Nephron progenitor cell (in vitro differentiated cells): ENCODE measurements around the gene C1orf167.

Experiments used
- DNase-seq: peaks from one replicate; pipeline ENCODE4 v3.0.0; 2021
- H3K27ac Mint-ChIP-seq: 2 replicates; pipeline ENCODE4 v1.8.0; 2021; ENCODE audit warnings: mild to moderate bottlenecking, moderate library complexity, mixed read lengths
- H3K27me3 Mint-ChIP-seq: 2 replicates; pipeline ENCODE4 v1.8.0; 2021; ENCODE audit warnings: mild to moderate bottlenecking, low read depth, mixed read lengths; ENCODE audit not compliant: poor library complexity
- H3K36me3 Mint-ChIP-seq: 2 replicates; pipeline ENCODE4 v1.8.0; 2021; ENCODE audit warnings: low read depth, mixed read lengths
- H3K4me1 Mint-ChIP-seq: 2 replicates; pipeline ENCODE4 v1.8.0; 2021; ENCODE audit warnings: mixed read lengths
- H3K4me3 Mint-ChIP-seq: 2 replicates; pipeline ENCODE4 v1.8.0; 2021; ENCODE audit warnings: mild to moderate bottlenecking, moderate library complexity, mixed read lengths
- H3K9me3 Mint-ChIP-seq: 2 replicates; pipeline ENCODE4 v1.8.0; 2021; ENCODE audit warnings: mild to moderate bottlenecking, moderate library complexity, mixed read lengths
- TF ChIP-seq, protein P1 (sequence below): fragments of 200-600 bp; sonication (generic); IDR thresholded peaks from 2 replicates; pipeline ENCODE4 v1.5.0; 2021; ENCODE audit warnings: antibody characterized with exemption

Gene C1orf167

DNA sequence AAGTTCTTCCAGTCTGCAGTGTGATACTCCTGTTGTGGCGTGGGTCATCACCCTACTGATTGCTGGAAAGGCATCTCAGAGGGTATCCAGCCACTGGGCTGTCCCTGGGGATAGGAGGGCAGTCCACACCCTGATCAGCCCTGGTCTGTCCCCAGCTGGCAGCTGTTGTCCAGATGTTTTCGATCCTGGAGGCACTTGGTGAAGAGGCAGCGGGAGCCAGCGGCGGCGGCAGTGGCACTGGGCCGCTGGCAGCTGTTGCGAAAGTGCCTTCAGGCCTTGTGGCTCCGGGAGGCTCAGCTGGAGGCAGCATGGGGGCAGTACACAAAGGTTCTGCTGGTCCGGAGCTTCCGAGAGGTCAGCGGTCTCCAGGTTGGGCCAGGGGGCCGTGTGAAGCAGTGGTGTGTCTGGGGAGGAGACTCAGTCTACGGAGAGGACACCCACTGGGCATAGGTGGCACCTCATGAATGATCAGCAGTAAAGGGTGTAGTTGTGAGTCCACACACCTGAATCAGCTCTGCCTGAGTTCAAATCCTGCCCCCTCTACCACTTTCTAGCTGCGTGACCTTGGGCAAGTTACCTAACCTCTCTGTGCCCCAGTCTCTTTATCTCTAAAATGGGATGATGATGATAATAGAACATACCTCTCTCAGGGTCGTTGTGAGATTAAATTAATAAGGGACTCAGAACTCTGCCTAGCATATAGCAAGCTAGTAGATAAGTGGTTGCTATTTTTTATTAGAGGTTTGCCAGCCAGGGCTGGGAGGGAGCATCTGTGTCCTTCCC is 6.1 kb downstream of the C1orf167 start:
- Mint-ChIP-seq H3K9me3 (no peaks in the 10 kb centered on the region), H3K36me3 (no peaks in the 10 kb centered on the region), H3K27me3 (peaks cover 5% of the 10 kb centered on the region), H3K4me1 (peaks cover 29% of the 10 kb centered on the region), H3K4me3 (no peak overlapping the region), H3K27ac (no peak overlapping the region)
- DNase-seq, result no peak
- TF ChIP-seq, protein P1, sequence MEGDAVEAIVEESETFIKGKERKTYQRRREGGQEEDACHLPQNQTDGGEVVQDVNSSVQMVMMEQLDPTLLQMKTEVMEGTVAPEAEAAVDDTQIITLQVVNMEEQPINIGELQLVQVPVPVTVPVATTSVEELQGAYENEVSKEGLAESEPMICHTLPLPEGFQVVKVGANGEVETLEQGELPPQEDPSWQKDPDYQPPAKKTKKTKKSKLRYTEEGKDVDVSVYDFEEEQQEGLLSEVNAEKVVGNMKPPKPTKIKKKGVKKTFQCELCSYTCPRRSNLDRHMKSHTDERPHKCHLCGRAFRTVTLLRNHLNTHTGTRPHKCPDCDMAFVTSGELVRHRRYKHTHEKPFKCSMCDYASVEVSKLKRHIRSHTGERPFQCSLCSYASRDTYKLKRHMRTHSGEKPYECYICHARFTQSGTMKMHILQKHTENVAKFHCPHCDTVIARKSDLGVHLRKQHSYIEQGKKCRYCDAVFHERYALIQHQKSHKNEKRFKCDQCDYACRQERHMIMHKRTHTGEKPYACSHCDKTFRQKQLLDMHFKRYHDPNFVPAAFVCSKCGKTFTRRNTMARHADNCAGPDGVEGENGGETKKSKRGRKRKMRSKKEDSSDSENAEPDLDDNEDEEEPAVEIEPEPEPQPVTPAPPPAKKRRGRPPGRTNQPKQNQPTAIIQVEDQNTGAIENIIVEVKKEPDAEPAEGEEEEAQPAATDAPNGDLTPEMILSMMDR, result no peak

DNA sequence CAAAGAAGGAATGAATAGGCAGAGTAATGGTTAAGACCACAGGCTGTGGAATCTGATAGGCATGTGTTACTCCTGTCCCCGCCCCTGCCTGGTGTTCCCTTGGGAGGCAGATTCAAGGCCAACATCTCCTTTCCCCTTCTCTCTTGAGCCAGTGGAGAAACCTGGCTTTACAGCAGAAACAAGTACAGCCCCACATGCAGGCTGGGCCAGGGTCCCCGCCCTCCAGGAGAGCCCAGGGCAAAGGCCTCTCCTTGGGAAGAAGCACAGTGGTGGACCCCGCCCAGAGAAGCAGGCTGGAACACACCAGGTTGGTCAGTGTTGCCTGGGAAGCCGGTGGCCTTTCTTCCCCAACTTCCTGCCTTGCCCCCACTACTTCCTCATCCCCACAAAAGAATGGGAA is 6.8 kb downstream of the C1orf167 start:
- no peak overlapping the region for H3K27ac Mint-ChIP-seq
- TF ChIP-seq, protein P1, result no peak
- no peak for DNase-seq
- H3K4me3 Mint-ChIP-seq, result no peak overlapping the region
- peaks cover 23% of the 10 kb centered on the region for H3K4me1 Mint-ChIP-seq
- no peaks in the 10 kb centered on the region for H3K9me3 Mint-ChIP-seq
- H3K27me3 Mint-ChIP-seq, result peaks cover 3% of the 10 kb centered on the region
- no peaks in the 10 kb centered on the region for H3K36me3 Mint-ChIP-seq

DNA sequence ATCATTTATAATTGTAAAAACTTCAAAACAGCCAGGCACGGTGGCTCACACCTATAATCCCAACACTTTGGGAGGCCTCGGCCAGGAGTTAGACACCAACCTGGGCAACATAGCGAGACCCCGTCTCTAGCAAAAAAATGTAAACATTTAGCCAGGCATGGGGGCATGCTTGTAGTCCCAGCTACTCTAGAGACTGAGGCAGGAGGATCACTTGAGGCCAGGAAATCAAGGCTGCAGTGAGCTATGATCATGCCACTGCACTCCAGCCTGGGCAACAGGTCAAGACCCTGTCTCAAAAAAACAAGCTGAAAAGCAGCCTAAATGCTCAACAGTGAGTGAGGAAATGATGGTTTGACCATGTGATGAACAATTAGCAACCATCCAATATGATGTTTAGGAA is 7.3 kb downstream of the C1orf167 start:
- DNase-seq, result no peak
- peaks cover 2% of the 10 kb centered on the region for H3K27me3 Mint-ChIP-seq
- TF ChIP-seq, protein P1, result no peak

DNA sequence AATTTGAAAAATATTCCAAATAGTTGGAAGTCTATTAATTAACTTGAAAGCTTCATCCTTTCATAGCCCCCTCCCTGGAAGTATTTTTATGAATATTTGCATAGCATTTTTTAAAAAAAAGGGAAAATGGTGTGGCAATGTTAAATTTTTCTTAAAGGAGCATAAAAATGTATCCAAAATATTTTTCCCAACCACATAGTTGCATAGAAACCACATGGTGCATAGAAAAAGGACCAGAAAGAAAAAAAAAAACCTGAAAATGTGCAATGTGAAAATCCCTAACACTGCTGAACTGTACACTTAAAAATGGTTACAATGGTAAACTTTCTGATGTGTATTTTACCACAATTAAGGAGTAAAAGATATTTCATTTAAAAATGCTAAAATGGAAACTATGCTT is 8.0 kb downstream of the C1orf167 start:
- no peak for DNase-seq
- H3K4me1 Mint-ChIP-seq, result peaks cover 17% of the 10 kb centered on the region
- no peak overlapping the region for H3K4me3 Mint-ChIP-seq
- peaks cover 6% of the 10 kb centered on the region for H3K27me3 Mint-ChIP-seq
- TF ChIP-seq, protein P1, result no peak
- H3K36me3 Mint-ChIP-seq, result no peaks in the 10 kb centered on the region
- H3K9me3 Mint-ChIP-seq, result no peaks in the 10 kb centered on the region
- no peak overlapping the region for H3K27ac Mint-ChIP-seq

More for the DNA sequence above, 7.3 kb downstream of the C1orf167 start:
- Mint-ChIP-seq H3K4me3 (no peak overlapping the region), H3K9me3 (no peaks in the 10 kb centered on the region), H3K36me3 (no peaks in the 10 kb centered on the region), H3K27ac (no peak overlapping the region), H3K4me1 (peaks cover 19% of the 10 kb centered on the region)

DNA sequence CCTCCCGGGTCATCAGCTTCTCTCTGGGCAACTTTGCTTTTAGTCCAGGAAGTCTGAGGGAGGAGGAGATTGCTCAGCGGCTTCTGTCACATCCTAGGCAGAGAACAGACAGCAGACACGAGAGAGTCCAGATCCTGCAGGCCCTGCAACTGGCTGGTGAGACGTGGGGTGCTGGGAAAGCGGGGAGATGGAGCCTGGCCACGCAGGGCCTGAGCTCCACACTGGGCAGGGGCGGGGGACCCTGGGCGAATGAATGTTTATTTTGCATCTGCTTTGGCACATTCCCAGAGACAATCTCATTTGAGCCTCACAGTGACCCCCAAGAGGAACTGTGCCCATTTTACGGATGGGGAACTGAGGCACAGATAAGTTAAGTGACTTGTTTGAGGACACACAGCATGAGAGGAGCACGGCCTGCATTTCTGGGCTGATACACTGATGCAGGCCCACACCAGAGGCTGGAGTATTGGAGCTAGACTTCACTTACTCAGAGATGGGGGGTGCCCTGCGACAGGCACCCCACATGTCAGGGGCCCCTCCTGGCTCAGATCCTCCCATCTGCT is 9.6 kb downstream of the C1orf167 start:
- Mint-ChIP-seq H3K9me3 (no peaks in the 10 kb centered on the region), H3K36me3 (no peaks in the 10 kb centered on the region), H3K4me1 (peaks cover 11% of the 10 kb centered on the region), H3K27me3 (peaks cover 6% of the 10 kb centered on the region), H3K27ac (no peak overlapping the region), H3K4me3 (no peak overlapping the region)
- TF ChIP-seq, protein P1, result no peak
- no peak for DNase-seq

DNA sequence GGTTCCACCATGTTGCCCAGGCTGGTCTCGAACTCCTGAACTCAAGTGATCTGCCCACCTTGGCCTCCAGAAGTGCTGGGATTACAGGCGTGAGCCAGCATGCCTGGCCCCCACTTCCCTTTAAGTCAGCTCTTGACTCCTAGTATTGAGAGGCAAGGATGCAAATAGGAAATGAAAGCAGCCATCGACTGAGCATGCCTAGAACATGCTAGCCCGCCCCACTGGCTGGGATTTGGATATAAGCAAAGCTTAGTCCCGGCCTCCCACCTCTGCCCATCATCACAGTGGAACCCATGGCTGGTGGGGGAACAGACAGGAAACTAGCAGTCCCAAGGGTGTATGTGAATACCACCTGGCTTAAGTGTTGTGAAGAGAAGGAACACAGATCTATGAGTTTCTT is 10.5 kb downstream of the C1orf167 start:
- no peak overlapping the region for H3K4me3 Mint-ChIP-seq
- H3K9me3 Mint-ChIP-seq, result no peaks in the 10 kb centered on the region
- no peak for DNase-seq
- peaks cover 2% of the 10 kb centered on the region for H3K4me1 Mint-ChIP-seq
- TF ChIP-seq, protein P1, result no peak
- H3K36me3 Mint-ChIP-seq, result no peaks in the 10 kb centered on the region
- peaks cover 6% of the 10 kb centered on the region for H3K27me3 Mint-ChIP-seq
- no peak overlapping the region for H3K27ac Mint-ChIP-seq
